DMS 273 (cell line): ENCODE measurements around the gene P2RX6.
"Not testable (repeated sequence)": the region's sequence is repeated elsewhere in the genome, so short reads cannot be mapped to it uniquely, and the experiment has no call there.

Experiments
- DNase-seq: peaks from one replicate; lab custom pipeline; 2025; ENCODE audit not compliant: unreplicated experiment; lab: John Stamatoyannopoulos, UW

The P2RX6 gene

DNA sequence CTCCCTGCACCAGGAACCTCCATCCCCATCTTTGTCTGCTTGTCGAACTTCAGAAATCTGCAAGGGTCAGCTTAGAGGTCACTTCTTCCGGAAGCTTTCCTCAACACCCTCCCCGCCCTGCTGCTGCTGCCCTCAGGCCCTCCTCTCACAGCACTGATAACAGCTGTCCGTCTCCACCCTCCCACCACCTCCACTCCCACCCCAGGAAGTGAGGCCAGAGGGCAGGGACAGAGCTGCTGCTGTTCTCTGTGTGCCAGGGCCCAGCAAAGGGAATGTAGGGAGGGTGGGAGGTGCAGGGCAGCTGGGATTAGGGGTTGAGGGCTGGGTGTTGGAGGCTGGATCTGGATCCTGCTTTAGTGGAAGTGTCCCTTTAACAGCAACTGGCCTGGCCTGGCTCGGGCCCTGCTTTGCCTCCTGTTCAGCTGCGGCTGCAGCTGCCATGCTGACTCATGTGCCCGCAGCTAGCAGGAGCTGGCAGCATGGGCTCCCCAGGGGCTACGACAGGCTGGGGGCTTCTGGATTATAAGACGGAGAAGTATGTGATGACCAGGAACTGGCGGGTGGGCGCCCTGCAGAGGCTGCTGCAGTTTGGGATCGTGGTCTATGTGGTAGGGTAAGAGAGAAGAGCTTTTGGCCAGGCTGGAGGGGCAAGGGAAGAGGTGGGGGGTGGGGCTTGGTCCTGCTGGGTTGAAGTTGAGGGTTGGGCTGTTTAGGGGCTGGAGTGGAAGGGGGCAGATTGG lies at the start of gene P2RX6:
P2RX6 (plus strand) TSS at position 440 of the 740 bp plus-strand sequence; CDS start at position 450, 10 bp downstream.
- DNase-seq, result peak; percentile 81

DNA sequence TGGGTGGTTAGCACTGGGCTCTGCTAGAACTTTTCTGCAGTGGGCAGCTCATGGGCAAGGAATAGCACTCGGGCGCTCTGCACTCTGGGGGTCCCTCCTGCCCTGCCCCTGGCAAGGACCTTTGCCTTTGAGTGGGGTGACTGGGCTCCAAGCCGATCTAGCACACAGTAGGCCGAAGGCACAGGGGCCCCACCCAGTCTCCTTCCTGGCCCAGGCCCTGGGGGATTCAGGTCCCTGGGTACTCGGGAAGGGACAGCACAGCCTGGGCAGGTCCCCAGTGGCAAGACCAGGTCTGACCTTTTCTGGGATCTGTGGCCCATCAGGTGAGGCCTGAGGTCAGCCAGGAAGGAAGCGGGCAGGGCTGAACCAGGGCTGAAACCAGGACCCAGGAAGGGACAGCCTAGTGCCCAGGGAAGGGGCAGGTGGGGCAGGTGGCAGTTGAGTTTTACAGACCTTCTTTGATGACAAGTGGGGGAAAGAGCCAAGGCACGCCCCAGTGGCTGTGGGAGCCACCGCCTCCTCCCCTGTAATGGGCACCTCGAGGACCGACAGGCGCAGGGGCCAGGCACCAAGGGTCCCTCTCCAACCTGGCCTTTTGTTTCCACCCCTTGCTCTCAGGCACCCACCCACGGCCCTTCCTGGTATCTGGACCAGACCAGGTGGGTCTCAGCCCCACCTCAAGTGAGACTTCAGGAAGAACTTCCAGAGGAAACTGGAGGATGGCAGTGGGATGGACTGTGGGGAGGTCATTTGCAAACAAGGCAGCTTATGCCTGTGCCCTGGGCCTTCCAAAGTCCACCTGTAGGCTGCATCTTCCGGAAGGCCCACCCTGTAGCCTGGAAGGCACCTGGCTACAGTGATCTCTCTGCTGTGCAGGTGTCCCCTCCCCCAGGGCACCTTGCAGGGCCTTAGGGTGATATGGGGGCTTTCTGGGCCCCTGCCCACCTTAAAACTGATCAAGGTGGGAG lies 48.8 kb upstream of the P2RX6 start:
- no peak for DNase-seq

DNA sequence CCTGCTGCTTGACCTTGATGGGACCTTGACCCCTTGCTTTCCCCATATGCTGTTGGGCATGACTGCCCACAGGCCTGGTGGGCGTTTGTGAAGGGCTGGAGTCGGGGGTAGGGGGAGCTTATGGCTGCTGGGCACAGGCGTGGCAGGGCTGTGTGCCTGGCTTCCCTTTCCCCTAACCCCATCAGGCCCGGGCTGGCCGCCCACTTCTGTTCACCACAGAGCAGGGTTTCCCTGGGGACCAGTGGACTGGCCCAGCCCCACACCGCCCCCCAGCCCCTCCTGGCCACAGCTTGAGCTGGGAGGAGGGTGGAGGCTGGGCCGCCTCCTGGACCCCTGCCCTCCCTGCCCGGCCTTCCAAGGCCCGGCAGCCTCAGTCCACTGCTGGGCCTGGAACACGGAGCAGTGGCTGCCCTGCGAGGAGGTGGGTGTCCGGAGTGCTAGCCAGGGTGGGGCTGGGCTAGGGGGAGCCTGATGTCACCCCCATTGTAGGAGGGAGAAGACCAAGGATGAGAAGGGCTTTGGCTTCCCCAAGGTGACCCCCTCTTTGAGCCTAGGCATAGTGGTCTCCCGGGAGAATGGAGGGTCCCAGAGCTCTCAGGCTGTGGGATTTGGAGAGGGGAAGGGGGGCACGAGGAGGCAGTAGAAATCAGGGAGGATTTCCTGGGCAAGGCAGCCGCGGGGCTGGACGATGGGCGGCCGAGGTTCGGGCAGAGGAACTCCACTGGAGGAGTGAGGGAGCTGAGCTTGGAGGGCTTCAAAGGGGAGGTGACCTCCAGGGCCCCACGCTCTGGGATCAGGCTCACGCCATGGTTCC lies 47.9 kb upstream of the P2RX6 start, which contains the start of gene AIFM3:
AIFM3 (plus strand) TSS at position 373 of the 814 bp plus-strand sequence. CDS start 690 bp downstream, outside the sequence.
- no peak for DNase-seq

DNA sequence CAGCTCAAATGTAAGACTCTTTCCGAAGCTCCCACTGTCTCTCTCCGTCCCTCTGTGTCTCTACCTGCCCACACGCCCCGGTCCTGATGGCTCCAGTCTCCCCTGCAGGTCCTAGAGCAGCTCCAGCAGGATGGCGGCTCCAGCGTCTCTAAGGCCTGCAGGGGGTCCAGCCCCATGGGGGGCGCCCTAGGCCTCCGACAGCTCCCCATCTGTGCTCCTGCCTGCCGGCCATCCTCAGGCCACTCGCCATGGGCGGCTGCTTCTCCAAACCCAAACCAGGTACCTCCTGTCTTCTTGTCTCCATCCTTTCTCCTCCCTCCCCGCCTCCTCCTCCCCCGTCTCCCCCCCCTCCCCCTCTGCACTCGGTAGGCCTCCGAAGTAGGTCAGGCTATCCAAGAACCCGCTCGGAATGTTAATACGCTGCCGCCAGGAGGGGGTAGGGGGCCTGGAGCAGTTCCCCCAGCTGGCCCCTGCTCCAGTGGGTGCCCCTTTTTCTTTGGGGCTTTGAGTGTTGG lies 47.2 kb upstream of the P2RX6 start:
- DNase-seq, result no peak

DNA sequence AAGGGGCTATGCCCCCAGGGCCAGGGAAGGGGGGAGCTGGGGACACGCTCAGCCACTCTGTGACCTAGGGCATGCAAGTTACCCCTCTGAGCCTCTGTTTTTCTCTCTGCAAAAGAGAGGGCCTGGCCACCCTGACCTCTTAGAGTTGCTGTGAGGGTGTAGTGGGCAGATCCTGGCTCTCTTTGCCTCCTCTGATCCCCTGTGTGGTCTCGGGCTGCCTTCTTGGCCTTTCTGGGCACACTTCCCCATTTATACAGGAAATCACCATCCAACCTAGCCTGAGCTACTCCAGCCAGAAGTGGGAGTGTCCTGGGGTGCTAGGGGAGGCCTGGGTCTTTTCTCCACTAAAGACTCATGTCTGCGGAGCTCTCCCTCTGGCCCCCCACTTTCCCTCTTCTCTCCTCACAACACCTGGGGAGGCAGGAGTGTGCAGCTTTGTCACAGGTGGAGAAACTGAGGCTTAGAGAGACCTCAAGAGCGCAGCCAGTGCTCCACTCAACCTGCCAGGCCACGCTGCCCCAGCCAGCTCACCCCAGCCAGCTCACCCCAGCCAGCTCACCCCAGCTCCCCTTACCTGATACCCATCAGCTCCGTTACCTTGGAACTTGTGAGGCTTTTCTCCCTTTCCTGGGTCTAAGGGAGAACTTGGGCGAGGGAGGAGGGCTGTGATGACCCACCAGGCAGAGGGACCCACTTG lies 46.5 kb upstream of the P2RX6 start:
- DNase-seq, result no peak

DNA sequence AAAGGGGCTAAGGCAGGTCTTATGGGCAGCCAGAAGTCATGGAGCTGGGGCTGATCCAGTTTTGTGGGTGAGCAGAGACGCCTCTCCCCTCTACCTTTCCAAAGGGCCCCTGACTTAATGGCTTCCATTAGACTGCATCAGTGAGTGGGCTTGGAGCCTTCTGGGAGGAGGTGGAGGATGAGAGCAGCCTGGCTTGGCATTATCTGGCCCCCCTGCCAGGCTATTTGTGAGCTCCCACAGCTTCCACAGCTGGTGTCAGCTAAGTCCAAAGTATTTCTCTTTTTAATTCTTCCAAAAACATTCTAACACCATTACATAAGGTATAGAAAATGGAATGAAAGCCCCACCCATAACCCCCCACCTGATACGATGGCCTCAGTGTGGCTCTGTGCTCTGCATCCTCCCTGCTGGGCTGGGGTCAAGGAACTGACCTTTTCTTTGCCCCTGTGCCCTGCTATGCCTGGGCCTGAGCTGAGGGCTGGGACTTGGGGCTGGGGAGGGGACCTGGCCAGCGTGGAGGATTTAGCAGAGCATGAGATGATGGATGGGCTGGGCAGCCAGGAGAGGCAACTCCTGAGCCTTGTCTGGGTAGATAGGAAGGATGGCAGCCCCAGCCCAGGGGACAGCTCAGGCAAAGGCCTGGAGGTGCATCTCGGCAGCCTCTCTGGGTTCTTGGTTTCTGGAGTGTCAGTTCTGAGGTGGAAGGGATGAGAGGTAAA lies 43.9 kb upstream of the P2RX6 start:
- peak; percentile 47 for DNase-seq

DNA sequence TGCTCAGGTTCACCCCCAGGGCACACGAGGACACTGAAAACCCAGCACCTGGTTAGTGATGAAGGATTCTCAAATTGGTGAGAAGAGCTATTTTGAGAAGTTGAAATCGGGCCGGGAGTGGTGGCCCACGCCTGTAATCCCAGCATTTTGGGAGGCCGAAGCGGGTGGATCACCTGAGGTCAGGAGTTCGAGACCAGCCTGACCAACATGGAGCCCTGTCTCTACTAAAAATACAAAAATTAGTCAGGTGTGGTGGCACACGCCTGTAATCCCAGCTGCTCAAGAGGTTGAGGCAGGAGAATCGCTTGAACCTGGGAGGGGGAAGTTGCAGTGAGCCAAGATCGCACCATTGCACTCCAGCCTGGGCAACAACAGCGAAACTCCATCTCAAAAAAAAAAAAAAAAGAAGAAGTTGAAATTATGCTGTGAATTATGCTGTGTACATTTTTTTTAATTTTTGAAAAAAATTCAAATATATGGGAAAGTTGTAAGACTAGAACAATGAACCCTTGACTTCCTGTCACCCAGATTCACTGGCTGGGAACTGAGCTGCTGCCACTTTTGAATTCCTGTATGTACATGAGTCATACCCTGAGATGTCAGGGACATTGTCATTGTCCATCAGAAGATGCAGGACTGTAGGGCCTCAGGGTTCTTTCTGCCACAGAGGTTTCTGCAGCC lies 42.8 kb upstream of the P2RX6 start:
- DNase-seq, result not testable (repeated sequence)

DNA sequence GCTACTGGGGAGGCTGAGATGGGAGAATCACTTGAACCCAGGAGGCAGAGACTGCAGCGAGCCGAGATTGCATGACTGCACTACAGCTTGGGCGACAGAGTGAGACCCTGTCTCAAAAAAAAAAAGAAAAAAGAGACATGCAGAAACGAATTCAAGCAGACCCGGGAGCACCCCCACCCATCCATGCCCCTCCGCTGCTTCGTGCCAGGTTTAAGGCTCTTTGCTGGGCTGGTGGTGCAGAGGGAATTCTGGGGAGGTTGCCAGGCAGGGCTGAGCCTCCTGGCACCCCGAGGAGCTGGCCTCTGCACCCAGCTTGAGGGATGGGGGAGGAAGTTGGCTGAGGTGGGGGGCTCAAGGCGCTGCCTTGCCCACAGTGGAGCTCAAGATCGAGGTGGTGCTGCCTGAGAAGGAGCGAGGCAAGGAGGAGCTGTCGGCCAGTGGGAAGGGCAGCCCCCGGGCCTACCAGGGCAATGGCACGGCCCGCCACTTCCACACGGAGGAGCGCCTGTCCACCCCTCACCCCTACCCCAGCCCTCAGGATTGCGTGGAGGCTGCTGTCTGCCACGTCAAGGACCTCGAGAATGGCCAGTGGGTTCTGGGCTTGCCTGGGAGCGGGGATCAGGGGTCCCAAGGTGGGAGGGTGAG lies 41.9 kb upstream of the P2RX6 start:
- DNase-seq, result no peak

DNA sequence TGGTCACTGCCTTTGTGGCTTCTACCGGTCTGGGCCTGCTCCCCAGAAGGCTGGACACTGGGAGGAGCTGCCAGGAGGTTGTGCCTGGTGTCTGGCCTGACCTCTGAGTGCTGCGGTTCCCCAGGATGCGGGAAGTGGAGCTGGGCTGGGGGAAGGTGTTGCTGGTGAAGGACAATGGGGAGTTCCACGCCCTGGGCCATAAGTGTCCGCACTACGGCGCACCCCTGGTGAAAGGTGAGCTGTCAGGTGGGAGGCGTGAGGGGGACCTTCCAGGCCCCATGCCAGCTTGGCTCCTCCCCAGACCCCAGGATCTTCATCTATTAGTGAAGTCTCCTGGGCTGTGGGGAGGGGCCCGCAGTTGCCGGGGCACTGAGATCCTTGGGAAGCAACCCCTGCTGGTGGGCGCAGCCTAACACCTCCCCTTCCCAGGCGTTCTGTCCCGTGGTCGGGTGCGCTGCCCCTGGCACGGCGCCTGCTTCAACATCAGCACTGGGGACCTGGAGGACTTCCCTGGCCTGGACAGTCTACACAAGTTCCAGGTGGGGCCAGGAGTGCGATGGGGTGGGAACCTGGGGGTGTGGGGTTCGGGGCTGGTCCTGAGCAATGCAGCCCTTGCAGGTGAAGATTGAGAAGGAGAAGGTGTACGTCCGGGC lies 41.2 kb upstream of the P2RX6 start:
- no peak for DNase-seq

DNA sequence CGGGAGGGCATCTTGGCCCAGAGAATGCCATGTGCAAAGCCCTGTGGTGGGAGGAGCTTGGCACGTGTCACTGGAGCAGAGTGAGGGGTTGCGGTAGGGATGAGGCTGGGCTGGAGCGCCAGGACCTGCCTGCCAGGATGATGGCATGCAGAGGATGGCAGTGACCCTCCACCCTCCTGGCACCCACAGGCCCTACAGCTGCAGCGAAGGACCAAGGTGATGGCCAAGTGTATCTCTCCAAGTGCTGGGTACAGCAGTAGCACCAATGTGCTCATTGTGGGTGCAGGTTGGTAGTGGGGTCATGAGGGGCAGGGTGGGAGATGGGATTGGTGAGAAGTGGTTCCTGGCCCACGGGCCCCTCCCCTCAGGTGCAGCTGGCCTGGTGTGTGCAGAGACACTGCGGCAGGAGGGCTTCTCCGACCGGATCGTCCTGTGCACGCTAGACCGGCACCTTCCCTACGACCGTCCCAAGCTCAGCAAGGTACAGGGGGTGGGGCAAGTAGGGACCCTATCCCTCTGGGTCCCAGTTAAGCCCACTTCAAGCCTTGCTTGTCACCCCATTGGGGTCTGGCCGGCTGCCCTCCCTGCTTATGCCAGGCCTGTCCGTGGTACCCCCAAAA lies 40.5 kb upstream of the P2RX6 start:
- no peak for DNase-seq

DNA sequence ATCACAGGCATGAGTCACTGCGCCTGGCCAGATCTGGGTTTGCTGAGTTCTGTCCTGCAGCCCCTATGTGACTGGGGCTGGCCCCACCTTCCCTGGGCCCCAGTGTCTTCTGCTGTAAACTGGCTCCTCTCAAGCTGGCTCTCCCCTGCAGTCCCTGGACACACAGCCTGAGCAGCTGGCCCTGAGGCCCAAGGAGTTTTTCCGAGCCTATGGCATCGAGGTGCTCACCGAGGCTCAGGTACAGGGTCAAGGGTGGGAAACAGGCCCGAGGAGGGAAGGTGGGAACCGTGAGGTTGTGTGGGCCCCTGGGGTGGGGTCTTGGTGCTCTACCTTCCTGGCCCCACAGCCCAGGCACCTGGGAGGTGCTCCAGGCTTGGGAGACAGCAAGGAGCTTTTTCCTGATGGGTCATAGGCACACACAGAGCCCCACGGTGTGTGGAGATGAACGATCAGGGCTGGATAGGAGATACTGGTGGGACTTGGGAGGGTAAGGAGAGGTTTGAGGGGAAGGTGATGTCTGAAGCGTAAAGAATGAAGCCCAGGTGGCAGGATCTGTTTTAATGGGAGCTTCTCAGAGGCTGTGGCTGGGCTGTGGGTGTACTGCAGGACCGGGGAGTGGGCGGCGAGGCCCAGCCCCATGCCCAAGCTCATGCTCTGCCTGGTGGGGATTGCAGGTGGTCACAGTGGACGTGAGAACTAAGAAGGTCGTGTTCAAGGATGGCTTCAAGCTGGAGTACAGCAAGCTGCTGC lies 39.2 kb upstream of the P2RX6 start:
- no peak for DNase-seq

DNA sequence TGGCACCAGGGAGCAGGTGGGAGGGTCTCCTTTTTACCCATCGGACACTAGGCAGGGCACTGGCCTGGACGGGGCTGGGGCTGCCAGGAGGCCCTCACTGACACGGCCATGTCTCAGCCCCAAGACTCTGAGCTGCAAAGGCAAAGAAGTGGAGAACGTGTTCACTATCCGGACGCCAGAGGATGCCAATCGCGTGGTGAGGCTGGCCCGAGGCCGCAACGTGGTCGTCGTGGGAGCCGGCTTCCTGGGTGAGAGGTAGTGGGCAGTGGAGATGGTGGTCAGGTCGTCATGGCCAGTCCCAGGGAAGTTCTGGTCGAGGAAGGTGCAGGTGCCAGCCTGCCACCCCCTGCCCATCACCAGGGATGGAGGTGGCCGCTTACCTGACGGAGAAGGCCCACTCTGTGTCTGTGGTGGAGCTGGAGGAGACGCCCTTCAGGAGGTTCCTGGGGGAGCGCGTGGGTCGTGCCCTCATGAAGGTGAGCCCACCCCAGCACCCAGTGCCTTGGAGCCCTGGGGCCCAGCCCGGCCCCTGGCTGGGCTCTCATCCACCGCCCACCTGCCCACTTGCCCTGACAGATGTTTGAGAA lies 38.6 kb upstream of the P2RX6 start:
- no peak for DNase-seq

DNA sequence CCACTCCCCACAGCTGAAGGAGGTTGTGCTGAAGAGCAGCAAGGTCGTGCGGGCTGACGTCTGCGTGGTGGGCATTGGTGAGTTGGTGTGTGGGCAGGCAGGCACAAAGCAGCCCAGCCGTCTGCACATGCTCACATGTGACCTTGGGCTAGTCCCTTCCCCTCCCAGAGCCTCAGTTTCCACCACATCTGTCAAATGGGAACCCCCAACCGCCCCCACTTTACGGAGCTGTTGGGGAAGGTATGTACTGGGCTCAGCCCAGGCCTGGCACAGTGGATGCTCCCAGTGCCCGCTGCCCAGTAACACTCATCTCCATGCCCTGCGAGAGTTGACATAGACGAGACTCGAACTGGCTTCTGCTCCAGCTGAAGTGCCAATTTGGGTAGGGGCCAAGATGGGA lies 37.9 kb upstream of the P2RX6 start:
- DNase-seq, result no peak

DNA sequence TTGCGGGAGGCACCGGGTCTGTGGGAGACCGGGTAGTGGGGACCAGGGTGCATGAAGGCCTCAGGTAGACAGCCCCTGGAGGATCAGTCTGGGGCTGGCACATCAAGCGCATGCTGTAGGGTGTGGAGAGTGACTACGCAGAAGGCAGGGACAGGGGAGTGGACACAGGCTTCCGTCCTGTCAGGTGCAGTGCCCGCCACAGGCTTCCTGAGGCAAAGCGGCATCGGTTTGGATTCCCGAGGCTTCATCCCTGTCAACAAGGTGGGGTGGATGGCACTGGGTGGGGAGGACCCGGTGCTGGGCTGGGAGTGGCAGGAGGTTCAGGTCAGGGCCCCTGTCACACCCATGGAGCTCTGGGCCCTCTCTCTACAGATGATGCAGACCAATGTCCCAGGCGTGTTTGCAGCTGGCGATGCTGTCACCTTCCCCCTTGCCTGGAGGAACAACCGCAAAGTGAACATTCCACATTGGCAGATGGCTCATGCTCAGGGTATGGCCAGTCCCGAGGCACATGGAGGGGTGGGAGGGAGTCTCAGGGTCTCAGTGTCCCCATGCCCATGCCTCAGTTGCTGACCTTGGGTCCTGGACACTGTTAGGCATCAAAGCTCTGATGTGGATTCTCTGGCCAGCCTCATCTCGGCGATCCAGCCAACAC lies 37.3 kb upstream of the P2RX6 start:
- no peak for DNase-seq

DNA sequence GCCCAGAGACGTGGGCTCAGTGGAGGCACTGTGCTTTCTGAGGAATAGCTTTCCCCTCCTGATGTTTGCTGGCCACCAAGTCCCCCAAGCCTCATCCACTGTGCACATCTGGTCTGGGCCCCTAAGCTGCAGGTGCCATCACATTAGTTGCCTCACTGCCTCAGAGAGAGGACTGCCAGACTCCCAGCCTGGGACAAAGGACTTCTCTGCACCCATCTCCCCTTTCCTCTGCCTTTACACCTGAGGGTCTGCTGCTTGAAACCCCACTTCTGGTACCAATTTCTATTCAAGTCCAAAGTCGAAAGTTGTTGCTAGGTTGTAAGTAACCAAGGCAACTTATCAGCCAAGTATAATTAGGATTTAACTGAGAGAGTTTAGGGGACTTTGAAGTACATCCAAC lies 36.5 kb upstream of the P2RX6 start:
- DNase-seq, result no peak

DNA sequence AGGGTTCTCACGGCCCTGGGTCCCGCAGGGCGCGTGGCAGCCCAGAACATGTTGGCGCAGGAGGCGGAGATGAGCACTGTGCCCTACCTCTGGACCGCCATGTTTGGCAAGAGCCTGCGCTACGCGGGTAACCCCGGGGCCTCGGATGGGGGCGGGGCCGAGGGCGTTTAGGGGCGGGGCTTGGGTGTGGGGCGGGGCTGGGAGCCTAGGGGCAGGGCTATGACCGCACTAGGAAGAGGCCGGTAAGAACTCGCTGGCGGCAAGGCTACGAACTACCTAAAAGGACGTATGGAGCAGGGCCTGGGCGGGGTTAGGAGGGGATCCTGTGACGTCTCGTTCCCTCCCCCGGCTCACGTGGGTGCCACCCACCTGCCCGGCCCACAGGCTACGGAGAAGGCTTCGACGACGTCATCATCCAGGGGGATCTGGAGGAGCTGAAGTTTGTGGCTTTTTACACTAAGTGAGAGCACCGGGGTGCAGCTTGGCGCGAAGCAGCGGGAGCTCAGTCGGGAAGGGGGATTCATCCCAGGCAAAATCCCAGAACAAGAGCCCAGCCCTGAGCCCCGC lies 35.6 kb upstream of the P2RX6 start:
- DNase-seq, result peak; percentile 51
